NCI-H1092 (cell line): ENCODE results near the gene ALPK3.
"Not testable (repeated sequence)": the region's sequence is repeated elsewhere in the genome, so short reads cannot be mapped to it uniquely, and the experiment has no call there.

Experiments used
- DNase-seq: peaks from one replicate; lab custom pipeline; 2025; lab: John Stamatoyannopoulos, UW

The ALPK3 gene

GRCh38 chr15:84845631-84846030 is 28.5 kb downstream of the ALPK3 start:
- not testable (repeated sequence) for DNase-seq

DNA sequence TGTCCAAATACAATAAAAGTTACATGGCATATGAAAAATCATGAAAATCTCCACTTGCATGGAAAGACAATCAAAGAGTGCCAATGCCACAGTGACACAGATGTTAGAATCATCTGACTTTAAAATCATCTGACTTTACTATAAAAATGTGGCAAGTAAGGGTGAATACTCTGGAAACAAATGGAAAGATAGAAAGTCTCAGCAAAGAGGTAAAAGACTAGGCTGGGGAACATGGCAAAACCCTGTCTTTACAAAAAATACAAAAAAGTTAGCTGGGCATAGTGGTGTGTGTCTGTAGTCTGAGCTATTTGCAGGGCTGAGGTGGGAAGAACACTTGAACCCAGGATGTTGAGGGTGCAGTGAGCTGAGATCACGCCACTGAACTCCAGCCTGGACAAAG is 29.1 kb downstream of the ALPK3 start:
- DNase-seq: no peak

- DNase-seq: no peak
These were observed 30.2 kb downstream of the ALPK3 start for GRCh38 chr15:84847382-84847781.

GRCh38 chr15:84852212-84852611 is 35.1 kb downstream of the ALPK3 start:
- no peak for DNase-seq

DNA sequence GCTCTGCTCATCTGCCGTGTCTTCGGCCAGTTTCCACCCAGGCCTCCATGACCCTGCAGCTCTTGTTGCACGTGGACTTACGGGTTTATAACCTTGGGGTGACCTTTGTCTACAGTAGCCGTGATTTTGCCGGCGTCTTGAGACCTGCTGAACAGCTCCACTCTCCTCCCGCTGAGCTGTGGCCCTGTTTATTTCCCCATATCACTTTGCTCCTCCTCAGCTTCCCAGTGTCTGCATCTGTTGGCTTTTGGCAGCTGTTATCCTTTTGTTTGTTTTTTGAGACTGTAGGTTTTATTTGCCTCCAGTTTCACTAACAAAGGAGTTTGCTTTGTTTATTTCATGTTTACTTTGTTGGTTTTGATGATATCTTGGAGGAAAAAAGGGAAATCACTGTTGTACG is 38.0 kb downstream of the ALPK3 start:
- no peak for DNase-seq

- no peak for DNase-seq
These were observed 38.6 kb downstream of the ALPK3 start for GRCh38 chr15:84855765-84856164.

DNA sequence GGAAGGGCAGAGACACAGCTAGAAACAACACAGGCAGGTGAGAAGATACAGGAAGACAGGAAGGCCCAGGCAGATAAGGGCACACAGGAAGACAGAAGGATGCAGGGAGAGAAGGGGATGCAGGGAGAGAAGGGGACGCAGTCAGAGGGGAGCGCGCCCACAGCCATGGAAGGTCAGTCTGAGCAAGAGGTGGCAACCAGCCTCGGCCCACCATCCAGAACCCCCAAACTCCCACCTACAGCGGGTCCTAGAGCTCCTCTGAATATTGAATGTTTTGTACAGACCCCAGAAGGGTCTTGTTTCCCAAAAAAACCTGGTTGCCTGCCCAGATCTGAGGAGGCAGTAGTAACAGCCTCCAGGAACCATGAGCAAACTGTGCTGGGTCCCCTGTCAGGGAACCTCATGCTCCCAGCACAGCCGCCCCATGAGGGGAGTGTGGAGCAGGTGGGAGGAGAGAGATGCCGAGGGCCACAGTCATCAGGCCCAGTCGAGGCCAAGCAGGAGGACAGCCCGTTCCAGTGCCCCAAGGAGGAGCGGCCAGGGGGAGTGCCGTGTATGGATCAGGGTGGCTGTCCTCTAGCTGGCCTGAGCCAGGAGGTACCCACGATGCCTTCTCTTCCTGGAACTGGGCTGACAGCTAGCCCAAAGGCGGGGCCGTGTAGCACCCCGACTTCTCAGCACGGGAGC is 39.7 kb downstream of the ALPK3 start:
- DNase-seq: no peak

DNA sequence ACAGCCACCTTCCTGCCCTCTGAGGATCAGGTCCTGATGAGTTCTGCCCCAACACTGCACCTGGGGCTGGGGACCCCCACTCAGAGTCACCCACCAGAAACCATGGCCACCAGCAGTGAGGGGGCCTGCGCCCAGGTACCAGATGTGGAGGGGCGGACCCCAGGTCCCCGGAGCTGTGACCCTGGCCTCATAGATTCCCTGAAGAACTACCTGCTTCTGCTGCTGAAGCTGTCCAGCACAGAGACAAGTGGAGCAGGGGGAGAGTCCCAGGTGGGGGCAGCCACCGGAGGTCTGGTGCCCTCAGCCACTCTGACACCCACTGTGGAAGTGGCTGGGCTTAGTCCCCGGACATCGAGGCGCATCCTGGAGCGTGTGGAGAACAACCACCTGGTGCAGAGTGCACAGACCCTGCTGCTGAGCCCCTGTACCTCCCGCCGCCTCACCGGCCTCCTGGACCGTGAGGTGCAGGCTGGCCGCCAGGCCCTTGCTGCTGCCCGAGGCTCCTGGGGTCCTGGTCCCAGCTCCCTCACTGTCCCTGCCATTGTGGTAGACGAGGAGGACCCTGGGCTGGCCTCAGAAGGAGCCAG is 40.4 kb downstream of the ALPK3 start:
- DNase-seq: no peak

DNA sequence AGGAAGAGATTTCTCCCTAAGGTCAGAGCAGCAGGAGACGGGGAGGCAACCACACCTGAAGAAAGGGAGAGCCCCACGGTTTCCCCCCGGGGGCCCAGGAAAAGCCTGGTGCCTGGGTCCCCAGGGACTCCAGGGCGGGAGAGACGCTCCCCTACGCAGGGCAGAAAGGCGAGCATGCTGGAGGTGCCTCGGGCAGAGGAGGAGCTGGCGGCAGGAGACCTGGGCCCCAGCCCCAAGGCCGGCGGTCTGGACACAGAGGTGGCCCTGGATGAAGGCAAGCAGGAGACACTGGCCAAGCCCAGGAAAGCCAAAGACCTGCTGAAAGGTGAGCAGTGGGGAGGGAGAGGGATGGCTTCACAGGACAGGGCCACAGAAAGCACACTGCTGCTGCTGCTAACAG is 41.1 kb downstream of the ALPK3 start:
- DNase-seq: no peak

DNA sequence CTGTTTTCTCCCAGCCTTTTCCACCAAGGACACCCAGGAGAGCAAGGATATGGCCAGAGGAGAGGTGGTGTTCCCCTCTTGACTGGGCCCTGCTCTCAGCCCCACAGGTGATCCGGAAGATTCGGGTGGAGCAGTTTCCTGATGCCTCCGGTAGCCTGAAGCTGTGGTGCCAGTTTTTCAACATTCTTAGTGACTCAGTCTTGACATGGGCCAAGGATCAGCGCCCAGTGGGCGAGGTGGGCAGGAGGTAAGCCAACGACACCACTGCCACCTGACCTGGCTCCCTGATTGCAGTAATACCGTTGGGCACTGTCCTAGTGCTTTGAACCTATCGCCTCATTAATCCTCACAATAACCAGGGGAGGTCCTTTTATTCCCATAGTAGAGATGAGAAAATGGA is 42.0 kb downstream of the ALPK3 start:
- no peak for DNase-seq

DNA sequence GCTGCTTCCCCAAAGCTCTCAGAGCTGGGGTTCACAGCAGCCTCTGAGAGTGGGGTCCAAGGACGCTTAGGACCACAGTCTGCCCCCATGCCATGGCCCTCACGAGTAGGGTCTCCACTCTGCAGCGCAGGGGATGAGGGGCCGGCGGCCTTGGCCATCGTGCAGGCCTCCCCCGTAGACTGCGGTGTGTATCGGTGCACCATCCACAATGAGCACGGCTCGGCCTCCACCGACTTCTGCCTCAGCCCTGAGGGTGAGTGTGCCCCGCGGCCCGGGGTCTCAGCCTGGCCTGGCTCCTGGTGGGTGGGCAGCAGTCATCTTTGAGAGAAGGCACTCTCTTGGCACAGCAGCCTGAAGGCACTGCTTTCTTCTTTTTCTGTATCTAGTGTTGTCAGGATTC is 42.5 kb downstream of the ALPK3 start:
- DNase-seq: no peak

GRCh38 chr15:84861781-84862180 is 44.6 kb downstream of the ALPK3 start:
- DNase-seq: no peak

DNA sequence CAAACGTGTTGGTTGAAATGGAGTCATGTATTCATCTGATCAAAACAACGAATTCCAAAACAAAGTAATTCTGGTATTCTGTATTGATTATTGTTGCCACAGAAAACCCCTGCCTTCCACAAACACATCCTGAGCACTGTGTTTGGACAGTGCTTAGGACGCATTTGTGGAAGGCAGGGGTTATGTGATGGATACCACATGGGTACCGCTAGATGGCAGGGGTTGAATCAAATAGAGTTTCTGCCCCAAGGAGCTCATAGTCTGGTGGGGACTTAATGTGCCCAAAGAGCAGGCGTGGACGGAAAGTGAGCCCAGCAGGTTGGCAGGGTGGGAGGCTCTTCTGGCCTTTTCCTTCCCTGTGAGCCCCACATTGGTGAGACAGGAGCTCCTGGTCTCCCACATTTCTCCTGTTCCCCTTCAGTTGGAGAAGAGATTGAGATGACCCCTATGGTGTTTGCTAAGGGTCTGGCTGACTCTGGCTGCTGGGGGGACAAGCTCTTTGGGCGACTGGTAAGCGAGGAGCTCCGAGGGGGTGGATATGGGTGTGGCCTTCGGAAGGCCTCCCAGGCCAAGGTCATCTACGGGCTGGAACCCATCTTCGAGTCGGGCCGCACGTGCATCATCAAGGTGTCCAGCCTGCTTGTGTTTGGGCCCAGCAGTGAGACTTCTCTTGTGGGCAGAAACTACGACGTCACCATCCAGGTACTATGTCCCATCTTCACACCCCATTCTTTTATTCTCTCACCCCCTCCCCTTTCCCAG is 45.2 kb downstream of the ALPK3 start:
- DNase-seq: no peak

- no peak for DNase-seq
These were observed 46.6 kb downstream of the ALPK3 start for GRCh38 chr15:84863565-84864443.

DNA sequence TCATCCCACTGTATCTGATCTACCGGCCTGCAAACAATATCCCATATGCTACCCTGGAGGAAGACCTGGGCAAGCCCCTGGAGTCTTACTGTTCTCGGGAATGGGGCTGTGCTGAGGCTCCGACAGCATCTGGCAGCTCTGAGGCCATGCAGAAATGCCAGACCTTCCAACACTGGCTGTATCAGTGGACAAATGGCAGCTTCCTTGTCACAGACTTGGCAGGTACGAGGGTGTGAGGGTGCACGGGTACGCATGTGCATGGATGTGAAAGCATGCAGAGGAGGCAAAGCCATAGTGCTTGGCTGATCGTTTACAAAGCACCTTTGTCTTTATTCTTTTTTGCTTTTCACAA is 47.3 kb downstream of the ALPK3 start:
- DNase-seq: no peak

DNA sequence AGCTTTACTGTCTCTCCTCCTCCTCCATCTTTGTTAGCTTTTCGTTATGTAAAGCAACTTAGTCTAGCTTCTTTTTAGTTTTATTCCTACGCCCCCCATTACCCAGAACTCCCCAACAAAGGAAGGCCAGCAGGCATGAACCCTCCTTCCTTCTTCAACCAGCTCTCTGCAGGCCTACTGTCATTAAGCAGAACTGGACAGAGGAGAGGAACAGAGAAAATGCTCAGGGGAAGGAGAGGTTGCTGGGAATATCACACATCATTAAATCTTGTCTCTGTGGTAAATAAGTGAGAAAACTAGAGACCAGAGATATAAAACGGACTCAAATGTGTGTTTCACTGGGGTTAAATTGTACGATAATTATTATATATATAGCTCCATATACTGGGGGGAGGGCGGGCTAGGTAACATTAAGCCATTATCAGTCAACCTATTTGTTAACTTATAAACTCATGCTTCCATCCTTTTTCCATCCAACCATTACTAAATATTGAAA is 48.0 kb downstream of the ALPK3 start:
- DNase-seq: no peak

- no peak for DNase-seq
These were observed 51.1 kb downstream of the ALPK3 start for GRCh38 chr15:84868037-84868880.

DNA sequence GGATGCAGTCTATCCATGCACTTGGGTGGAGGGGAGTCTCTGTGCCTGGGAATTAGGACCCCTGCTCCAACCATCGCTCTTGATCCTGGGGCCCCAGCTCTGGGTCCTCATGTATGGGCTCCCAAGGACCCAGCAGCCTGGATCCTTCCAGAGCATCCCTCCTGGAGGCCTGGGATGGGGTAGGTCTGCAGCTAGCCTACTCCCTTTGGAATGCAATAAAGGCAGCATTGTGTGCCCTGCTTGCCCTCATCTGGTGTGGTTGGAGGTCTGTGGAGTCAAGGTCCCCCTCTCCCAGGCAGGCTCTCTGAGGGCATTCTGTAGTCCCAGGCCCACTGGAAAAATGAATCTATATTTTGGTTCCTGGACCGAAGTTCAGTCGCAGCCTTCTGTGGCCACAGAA is 52.4 kb downstream of the ALPK3 start:
- no peak for DNase-seq

DNA sequence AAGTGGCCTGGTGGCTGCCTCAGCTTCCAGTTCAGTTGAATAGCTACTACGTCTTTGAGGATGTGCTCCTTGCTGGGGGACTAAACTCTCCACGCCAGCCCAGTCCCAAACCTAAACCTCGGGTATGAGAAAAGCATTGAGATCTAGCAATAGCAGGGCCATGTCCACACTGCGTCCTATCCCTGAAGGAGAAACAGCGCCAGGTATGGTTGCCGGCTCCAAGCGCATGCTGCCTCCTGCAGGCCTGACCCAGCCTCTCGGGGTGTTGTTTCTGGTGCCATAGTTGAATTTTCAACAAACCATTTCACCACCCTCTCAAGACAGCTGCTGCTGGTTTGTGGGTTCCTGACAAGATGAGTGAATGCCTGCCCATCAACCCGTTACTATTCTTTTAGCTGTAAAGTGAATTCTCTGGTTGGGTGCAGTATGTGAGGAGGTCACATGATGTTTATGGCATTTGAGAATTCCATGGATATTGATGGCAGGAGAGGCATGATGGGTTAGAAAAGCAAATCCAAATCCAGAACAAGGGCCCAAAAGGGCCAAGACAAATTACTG is 54.4 kb downstream of the ALPK3 start:
- DNase-seq: no peak

- no peak for DNase-seq
These were observed 55.1 kb downstream of the ALPK3 start for GRCh38 chr15:84872009-84872910.
